K562 (cell line): ENCODE results near the gene ALOX12. TPM values are rescaled to one million over a fixed set of nuclear protein-coding genes. Genes with fewer than 3 reads are reported as not detected.

ENCODE experiments used
- CEBPB ChIP-seq: fragments of 450-650 bp; IDR thresholded peaks from 2 replicates; pipeline ENCODE4 v1.6.1; 2016; ENCODE audit warnings: missing genetic modification characterization, missing compliant biosample characterization
- CHD4 ChIP-seq: fragments of 200-600 bp; sonication (generic); IDR thresholded peaks from 3 replicates; pipeline ENCODE4 v1.6.1; 2012; ENCODE audit warnings: low read depth, mild to moderate bottlenecking, mixed read lengths, low read length, inconsistent platforms; ENCODE audit not compliant: insufficient read depth, insufficient replicate concordance, poor library complexity, severe bottlenecking
- CHD7 ChIP-seq: fragments of 200-600 bp; sonication (generic); IDR thresholded peaks from one replicate; pipeline ENCODE4 v1.6.1; 2012; ENCODE audit warnings: mild to moderate bottlenecking, low read depth, low read length, inconsistent platforms
- EHMT2 ChIP-seq: fragments of 450-650 bp; IDR thresholded peaks from 2 replicates; pipeline ENCODE4 v1.6.1; 2018; ENCODE audit warnings: antibody characterized with exemption
- FOXK2 ChIP-seq, 2 experiments: fragments of 450-650 bp; IDR thresholded peaks in 1 of 2; conservative IDR thresholded peaks in 1 of 2; 2 replicates each; pipeline ENCODE4 v1.6.1; 2016; ENCODE audit warnings: low read depth in 2 of 2, mild to moderate bottlenecking in 1 of 2
- GABPB2 ChIP-seq: fragments of 250-450 bp; sonication (Bioruptor Pico); conservative IDR thresholded peaks from 2 replicates; pipeline ENCODE4 v1.5.1; 2021; ENCODE audit warnings: mild to moderate bottlenecking
- KLF10 ChIP-seq: fragments of 250-450 bp; sonication (Bioruptor Pico); IDR thresholded peaks from 2 replicates; pipeline ENCODE4 v1.6.1; 2021; ENCODE audit warnings: matching md5 sums
- MAFG ChIP-seq: fragments of 450-650 bp; conservative IDR thresholded peaks from 2 replicates; pipeline ENCODE4 v1.6.1; 2016; ENCODE audit warnings: missing genetic modification characterization, missing compliant biosample characterization
- NCOA4 ChIP-seq: fragments of 450-650 bp; IDR thresholded peaks from 2 replicates; pipeline ENCODE4 v1.6.1; 2018; ENCODE audit warnings: mild to moderate bottlenecking; ENCODE audit not compliant: partially characterized antibody
- PCBP2 ChIP-seq: fragments of 200-400 bp; formaldehyde crosslinking; IDR thresholded peaks from 2 replicates; pipeline ENCODE4 v1.6.1; 2018; ENCODE audit warnings: low read length, low read depth, mild to moderate bottlenecking, moderate library complexity; ENCODE audit not compliant: poor library complexity, severe bottlenecking
- RHOXF2B ChIP-seq: fragments of 250-450 bp; sonication (Bioruptor Pico); conservative IDR thresholded peaks from 2 replicates; pipeline ENCODE4 v1.5.1; 2021
- SNRNP70 ChIP-seq: fragments of 200-400 bp; formaldehyde crosslinking; optimal IDR thresholded peaks from 2 replicates; pipeline ENCODE3; 2017; ENCODE audit warnings: low read depth, low read length
- TARDBP ChIP-seq: fragments of 450-650 bp; IDR thresholded peaks from 2 replicates; pipeline ENCODE4 v1.6.1; 2016
- TCF7L2 ChIP-seq: fragments of 150-350 bp; IDR thresholded peaks from 2 replicates; pipeline ENCODE4 v1.6.1; 2016; ENCODE audit warnings: low read depth, mild to moderate bottlenecking, low read length, moderate library complexity
- TEAD1 ChIP-seq, 2 experiments: fragments of 450-650 bp in 1 of 2; sonication (generic) in 1 of 2; formaldehyde crosslinking; IDR thresholded peaks; 2 replicates each; pipeline versions ENCODE4 v1.4.0 to v1.8.0; 2020 to 2022; ENCODE audit warnings: mild to moderate bottlenecking in 2 of 2, missing genetic modification reagents in 1 of 2
- U2AF1 ChIP-seq: fragments of 200-400 bp; formaldehyde crosslinking; optimal IDR thresholded peaks from 2 replicates; pipeline ENCODE3; 2017; ENCODE audit warnings: mild to moderate bottlenecking, low read depth, low read length, moderate library complexity
- YBX1 ChIP-seq: fragments of 450-650 bp; IDR thresholded peaks from 2 replicates; pipeline ENCODE4 v1.7.1; 2016; ENCODE audit warnings: mild to moderate bottlenecking
- ZNF23 ChIP-seq: fragments of 250-450 bp; sonication (Bioruptor Pico); IDR thresholded peaks from 2 replicates; pipeline ENCODE4 v1.4.0; 2020; ENCODE audit warnings: mild to moderate bottlenecking
- ZNF324 ChIP-seq: fragments of 250-450 bp; sonication (Bioruptor Pico); IDR thresholded peaks from 2 replicates; pipeline ENCODE4 v1.4.0; 2020; ENCODE audit warnings: mild to moderate bottlenecking
- ZNF780A ChIP-seq: fragments of 250-450 bp; sonication (Bioruptor Pico); IDR thresholded peaks from 2 replicates; pipeline ENCODE4 v1.5.0; 2021; ENCODE audit warnings: mild to moderate bottlenecking
- polyA plus RNA-seq, 8 experiments: library from polyadenylated mRNA; depleted of rRNA in 4 of 8; stranded (reverse) in 5 of 8; unstranded in 3 of 8; fragments of >200 nt; fragmentation: Nextera tagmentation in 2 of 8; fragmentation: Illumina TruSeq in 1 of 8; extraction: Ambion mirVana in 2 of 8; extraction: Trizol in 1 of 8; gene quantifications; 2 replicates each; pipeline versions ENCODE4 v1.2.1 to v1.2.3, GENCODE V29; 2011 to 2014; ENCODE audit warnings: inconsistent platforms in 1 of 8, missing spikeins in 1 of 8
- total RNA-seq, 7 experiments: library from RNA; depleted of rRNA in 6 of 7; stranded (reverse); fragments of >200 nt in 6 of 7; fragmentation: Illumina TruSeq in 2 of 7; extraction: Trizol in 2 of 7; gene quantifications; 2 replicates each; pipeline versions ENCODE4 v1.2.1 to v1.2.3, GENCODE V29; 2011 to 2021; ENCODE audit warnings: low replicate concordance in 1 of 7

ALOX12 gene
- total and polyA plus RNA-seq, 9 of the 15 experiments (the other 6 are each of a cell fraction or from before 2014, with no cell fraction given), result 0.09 to 1.1 (median 0.47) TPM; not detected in 1

GRCh38 chr17:6998855-6999508 is 3.1 kb downstream of the ALOX12 start (continued):
- TF ChIP-seq CHD7 (no peak), ZNF324 (CRISPR knock-in tag) (no peak), CHD4 (no peak), KLF10 (CRISPR knock-in tag) (no peak), PCBP2 (no peak), GABPB2 (CRISPR knock-in tag) (no peak), MAFG (tag) (peak; percentile 58), TEAD1 (CRISPR knock-in tag; IDR thresholded peaks at IDR 0.05) (no peak), YBX1 (no peak), TARDBP (no peak), ZNF780A (no peak), SNRNP70 (no peak), RHOXF2B (CRISPR knock-in tag) (no peak), EHMT2 (0 out of 2 replicates have a peak, but pooled peaks have one; percentile 52), ZNF23 (CRISPR knock-in tag) (no peak), CEBPB (tag) (no peak), TCF7L2 (no peak), FOXK2 (conservative IDR thresholded peaks at IDR 0.05 in 1 of 2, IDR thresholded peaks at IDR 0.05 in 1 of 2; ENCODE audit: low read depth in 2 of 2) (0 out of 4 replicates have a peak, but pooled peaks have one; percentile 23 to 47), U2AF1 (no peak), NCOA4 (no peak)
